ENCODE data around the gene MYH7B.

The MYH7B gene

GRCh38 chr20:35002426-35003210 lies 47.0 kb downstream of the MYH7B start:
- no peak for DNase-seq (ENCODE audit: insufficient read length, low spot score)
- no peak for FAIRE-seq

GRCh38 chr20:35003211-35004031 lies 47.8 kb downstream of the MYH7B start:
- FAIRE-seq (no peak), DNase-seq (ENCODE audit: insufficient read length, low spot score) (no peak)

GRCh38 chr20:35004051-35004725 lies 48.5 kb downstream of the MYH7B start:
- DNase-seq (ENCODE audit: insufficient read length, low spot score) (no peak), FAIRE-seq (no peak)

- DNase-seq (ENCODE audit: insufficient read length, low spot score) (no peak), FAIRE-seq (no peak)
These were observed 49.2 kb downstream of the MYH7B start for GRCh38 chr20:35004749-35005462.
